ENCODE results near the gene REEP1.

The REEP1 gene

DNA sequence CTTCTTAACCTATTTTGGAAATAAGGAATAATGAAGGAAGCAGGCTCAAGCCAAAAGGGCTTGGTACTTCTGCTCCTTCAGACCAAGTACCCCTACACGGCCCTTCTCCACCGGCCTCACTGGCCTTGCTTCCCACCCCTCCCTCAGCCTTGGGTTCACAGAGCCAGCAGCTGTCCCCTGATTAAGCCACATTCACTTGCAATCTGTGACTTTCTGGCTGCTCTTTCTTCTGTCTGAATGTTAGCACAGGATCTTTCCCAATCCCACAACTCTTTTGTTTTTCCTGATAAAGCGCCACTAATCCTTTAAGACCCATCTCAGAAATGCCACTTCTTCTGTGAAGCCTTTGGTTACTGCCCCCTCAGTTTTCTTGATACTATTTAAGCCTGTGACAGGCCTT, 52.4 kb downstream of the REEP1 start:
- no peaks in the 10 kb centered on the region for H3K27me3 ChIP-seq (ENCODE audit: control insufficient read depth, insufficient read depth, low read length)
- H3K27ac ChIP-seq (ENCODE audit: low read depth, low read length), result no peak overlapping the region
- no peak overlapping the region for H3K4me3 ChIP-seq (ENCODE audit: low read length)
- peaks cover 31% of the 10 kb centered on the region for H3K4me1 ChIP-seq (ENCODE audit: control insufficient read depth, insufficient read depth, low read length)
- H3K9ac ChIP-seq (ENCODE audit: low read length), result no peak overlapping the region
- H3K36me3 ChIP-seq (ENCODE audit: control insufficient read depth, insufficient read depth, low read length), result no peaks in the 10 kb centered on the region

DNA sequence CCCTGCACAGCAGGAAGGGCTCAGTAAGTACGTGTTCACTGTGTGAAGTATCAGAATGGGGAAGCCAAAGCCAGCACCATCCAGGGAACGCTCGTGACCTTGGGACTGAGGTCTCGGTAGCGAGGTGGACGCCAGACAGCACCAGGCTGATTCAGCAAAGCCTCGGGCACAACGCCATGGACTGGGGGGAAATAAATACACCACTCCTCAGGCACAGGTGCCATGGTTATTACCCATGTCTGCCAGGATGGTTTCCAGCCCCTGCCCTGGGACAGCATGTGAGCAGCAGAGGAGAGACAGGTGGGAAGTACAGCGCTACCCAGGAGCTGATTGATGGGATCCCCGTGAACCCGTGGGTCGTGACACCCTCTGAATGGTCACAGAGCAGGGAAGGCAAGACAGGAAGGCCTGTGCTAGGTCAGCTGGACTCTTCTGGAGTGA, 53.0 kb downstream of the REEP1 start:
- no peaks in the 10 kb centered on the region for H3K36me3 ChIP-seq (ENCODE audit: control insufficient read depth, insufficient read depth, low read length)
- H3K27ac ChIP-seq (ENCODE audit: low read depth, low read length), result no peak overlapping the region
- H3K27me3 ChIP-seq (ENCODE audit: control insufficient read depth, insufficient read depth, low read length), result no peaks in the 10 kb centered on the region
- H3K9ac ChIP-seq (ENCODE audit: low read length), result no peak overlapping the region
- H3K4me1 ChIP-seq (ENCODE audit: control insufficient read depth, insufficient read depth, low read length), result peaks cover 35% of the 10 kb centered on the region
- no peak overlapping the region for H3K4me3 ChIP-seq (ENCODE audit: low read length)

DNA sequence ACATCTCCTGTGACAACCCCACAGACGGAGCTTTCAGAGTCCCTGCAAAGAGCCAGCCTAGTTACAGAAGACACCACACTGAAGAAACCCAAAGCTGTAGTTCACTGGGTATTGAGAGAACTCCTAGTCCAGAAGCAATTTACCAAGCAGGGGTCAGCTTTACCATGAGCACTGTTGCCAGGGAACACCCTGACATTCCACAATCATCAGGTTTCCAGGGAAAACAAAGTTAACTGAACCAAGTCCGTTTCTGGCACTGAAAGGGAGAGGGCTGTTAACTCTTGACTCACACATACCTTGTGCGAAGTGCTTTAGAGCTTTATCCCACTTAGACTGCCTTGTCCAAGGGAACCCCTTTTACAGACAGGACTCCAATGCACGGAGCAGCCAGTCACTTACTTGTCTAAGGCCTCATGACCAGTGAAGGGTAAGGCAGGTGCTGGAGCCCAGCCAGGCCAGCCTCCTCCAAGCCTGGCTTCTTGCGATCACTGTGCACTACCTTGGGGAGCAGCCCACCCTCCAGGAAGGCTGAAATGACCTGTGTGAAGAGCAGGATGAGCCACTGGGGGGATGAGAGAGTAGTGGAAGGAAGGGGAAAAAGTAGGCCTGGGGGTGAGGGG, 53.9 kb downstream of the REEP1 start:
- Histone ChIP-seq H3K27ac (ENCODE audit: low read depth, low read length) (peak overlapping the region; percentile 11), H3K4me3 (ENCODE audit: low read length) (no peak overlapping the region), H3K27me3 (ENCODE audit: control insufficient read depth, insufficient read depth, low read length) (no peaks in the 10 kb centered on the region), H3K4me1 (ENCODE audit: control insufficient read depth, insufficient read depth, low read length) (peaks cover 35% of the 10 kb centered on the region), H3K36me3 (ENCODE audit: control insufficient read depth, insufficient read depth, low read length) (no peaks in the 10 kb centered on the region), H3K9ac (ENCODE audit: low read length) (no peak overlapping the region)

DNA sequence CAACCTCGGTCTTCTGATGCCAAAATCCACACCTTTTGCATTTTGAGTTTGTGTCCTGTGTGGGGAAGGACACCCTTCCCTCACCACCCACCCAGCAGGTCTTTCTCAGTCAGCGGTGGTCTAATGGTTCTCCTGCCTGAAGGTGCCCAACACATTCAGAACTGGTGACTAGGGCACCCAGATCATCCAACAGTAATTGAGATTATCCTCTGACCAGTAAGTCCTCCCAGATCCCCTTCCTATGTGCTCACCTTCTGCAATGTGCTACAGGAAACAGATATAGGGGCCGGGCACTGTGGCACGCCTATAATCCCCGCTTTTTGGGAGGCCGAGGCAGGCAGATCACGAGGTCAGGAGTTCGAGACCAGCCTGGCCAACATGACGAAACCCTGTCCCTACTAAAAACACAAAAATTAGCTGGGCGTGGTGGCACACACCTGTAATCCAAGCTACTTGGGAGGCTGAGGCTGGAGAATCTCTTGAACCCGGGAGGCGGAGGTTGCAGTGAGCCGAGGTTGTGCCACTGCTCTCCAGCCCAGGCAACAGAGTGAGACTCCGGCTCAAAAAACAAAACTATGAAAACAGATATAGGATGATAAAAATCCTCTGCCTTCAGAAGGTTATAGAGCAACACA, 56.2 kb downstream of the REEP1 start:
- Histone ChIP-seq H3K27me3 (ENCODE audit: control insufficient read depth, insufficient read depth, low read length) (no peaks in the 10 kb centered on the region), H3K9ac (ENCODE audit: low read length) (no peak overlapping the region), H3K27ac (ENCODE audit: low read depth, low read length) (peak overlapping the region; percentile 59), H3K36me3 (ENCODE audit: control insufficient read depth, insufficient read depth, low read length) (no peaks in the 10 kb centered on the region), H3K4me3 (ENCODE audit: low read length) (no peak overlapping the region), H3K4me1 (ENCODE audit: control insufficient read depth, insufficient read depth, low read length) (peaks cover 35% of the 10 kb centered on the region)

DNA sequence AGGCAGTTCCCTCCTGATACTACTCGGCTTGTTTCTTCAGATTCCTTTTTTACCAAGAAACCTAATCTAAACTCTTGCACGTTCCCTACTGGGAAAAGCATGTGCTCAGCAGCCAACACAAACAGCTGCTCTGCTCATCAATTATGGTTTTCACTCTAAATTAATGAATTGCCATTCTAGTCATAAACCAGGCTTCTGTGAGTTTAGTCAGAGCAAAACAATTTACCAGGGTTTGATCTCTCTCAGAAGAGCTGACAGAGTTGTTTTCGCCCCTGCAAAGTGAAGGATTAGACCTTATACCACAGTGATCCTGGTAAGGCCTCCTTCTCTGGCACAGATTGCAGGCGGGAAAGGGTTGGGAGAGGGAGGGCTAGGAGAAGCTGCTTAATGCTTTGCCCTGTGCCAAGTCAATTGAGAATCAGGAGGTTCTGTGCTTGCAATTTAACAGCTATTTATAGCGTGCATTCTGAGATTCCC, 57.2 kb downstream of the REEP1 start:
- no peak overlapping the region for H3K9ac ChIP-seq (ENCODE audit: low read length)
- peaks cover 35% of the 10 kb centered on the region for H3K4me1 ChIP-seq (ENCODE audit: control insufficient read depth, insufficient read depth, low read length)
- peak overlapping the region; percentile 73 for H3K27ac ChIP-seq (ENCODE audit: low read depth, low read length)
- H3K27me3 ChIP-seq (ENCODE audit: control insufficient read depth, insufficient read depth, low read length), result no peaks in the 10 kb centered on the region
- H3K4me3 ChIP-seq (ENCODE audit: low read length), result no peak overlapping the region
- H3K36me3 ChIP-seq (ENCODE audit: control insufficient read depth, insufficient read depth, low read length), result no peaks in the 10 kb centered on the region

DNA sequence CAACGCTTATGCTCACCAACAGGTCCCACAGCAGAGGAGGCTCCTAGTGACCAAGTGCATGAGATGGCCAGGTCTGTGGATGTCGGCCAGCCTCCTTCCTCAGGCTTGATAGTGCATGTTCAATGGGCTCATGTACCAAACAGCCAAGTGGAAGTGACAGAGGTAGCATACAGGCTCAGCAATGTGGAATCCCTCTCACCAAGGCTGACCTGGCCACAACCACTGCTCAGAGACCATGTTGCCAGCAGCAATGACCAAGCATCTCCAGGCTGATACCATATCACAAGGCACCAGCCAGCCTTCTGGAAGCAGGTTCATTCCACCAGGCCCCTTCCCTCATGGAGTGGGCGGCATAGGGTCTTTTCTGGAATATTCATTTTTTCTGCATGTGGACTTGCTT, 61.5 kb downstream of the REEP1 start:
- H3K4me1 ChIP-seq (ENCODE audit: control insufficient read depth, insufficient read depth, low read length), result peaks cover 12% of the 10 kb centered on the region
- no peak overlapping the region for H3K4me3 ChIP-seq (ENCODE audit: low read length)
- no peaks in the 10 kb centered on the region for H3K27me3 ChIP-seq (ENCODE audit: control insufficient read depth, insufficient read depth, low read length)
- H3K27ac ChIP-seq (ENCODE audit: low read depth, low read length), result no peak overlapping the region
- no peaks in the 10 kb centered on the region for H3K36me3 ChIP-seq (ENCODE audit: control insufficient read depth, insufficient read depth, low read length)
- H3K9ac ChIP-seq (ENCODE audit: low read length), result no peak overlapping the region

DNA sequence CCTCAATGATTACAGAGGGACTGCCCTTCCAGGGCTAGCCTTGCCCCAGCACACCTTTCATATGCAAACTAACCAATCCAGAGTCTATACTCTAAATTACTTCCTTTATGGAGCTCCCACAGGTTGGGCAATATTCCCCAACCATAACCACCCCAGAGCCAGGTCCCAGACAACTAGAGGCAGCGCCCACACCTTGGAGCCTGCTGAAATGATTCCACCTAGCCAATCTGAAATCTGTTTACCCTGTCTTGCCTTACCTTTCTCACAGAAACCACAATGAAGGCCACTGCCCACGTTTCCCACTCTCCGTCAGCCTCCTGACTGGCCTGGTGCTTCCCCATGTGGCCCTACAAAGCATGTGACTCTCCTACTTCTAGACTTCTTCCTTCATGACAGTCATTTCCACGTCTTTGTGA, 62.0 kb downstream of the REEP1 start:
- Histone ChIP-seq H3K9ac (ENCODE audit: low read length) (no peak overlapping the region), H3K27ac (ENCODE audit: low read depth, low read length) (no peak overlapping the region), H3K36me3 (ENCODE audit: control insufficient read depth, insufficient read depth, low read length) (no peaks in the 10 kb centered on the region), H3K4me1 (ENCODE audit: control insufficient read depth, insufficient read depth, low read length) (peaks cover 7% of the 10 kb centered on the region), H3K27me3 (ENCODE audit: control insufficient read depth, insufficient read depth, low read length) (no peaks in the 10 kb centered on the region), H3K4me3 (ENCODE audit: low read length) (no peak overlapping the region)

DNA sequence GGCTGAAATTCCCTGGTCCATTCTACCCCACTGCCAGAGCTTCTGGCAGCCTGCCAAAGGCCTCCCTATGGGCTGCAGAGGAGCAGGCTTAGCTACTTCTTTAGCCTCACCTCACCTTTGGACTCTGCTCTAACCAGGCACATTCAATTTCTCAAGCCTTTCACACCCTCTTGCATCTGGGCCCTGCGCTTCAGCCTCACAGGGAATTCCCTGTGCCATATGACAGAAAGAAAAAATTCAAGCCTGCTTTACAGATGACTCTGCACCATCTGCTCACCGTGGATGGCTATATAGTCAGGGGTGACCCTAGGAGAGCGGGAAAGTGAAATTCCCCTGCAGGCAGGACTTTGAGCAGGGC, 62.5 kb downstream of the REEP1 start:
- no peak overlapping the region for H3K9ac ChIP-seq (ENCODE audit: low read length)
- no peaks in the 10 kb centered on the region for H3K27me3 ChIP-seq (ENCODE audit: control insufficient read depth, insufficient read depth, low read length)
- H3K27ac ChIP-seq (ENCODE audit: low read depth, low read length), result peak overlapping the region; percentile 11
- H3K4me1 ChIP-seq (ENCODE audit: control insufficient read depth, insufficient read depth, low read length), result peaks cover 3% of the 10 kb centered on the region
- H3K4me3 ChIP-seq (ENCODE audit: low read length), result no peak overlapping the region
- no peaks in the 10 kb centered on the region for H3K36me3 ChIP-seq (ENCODE audit: control insufficient read depth, insufficient read depth, low read length)

DNA sequence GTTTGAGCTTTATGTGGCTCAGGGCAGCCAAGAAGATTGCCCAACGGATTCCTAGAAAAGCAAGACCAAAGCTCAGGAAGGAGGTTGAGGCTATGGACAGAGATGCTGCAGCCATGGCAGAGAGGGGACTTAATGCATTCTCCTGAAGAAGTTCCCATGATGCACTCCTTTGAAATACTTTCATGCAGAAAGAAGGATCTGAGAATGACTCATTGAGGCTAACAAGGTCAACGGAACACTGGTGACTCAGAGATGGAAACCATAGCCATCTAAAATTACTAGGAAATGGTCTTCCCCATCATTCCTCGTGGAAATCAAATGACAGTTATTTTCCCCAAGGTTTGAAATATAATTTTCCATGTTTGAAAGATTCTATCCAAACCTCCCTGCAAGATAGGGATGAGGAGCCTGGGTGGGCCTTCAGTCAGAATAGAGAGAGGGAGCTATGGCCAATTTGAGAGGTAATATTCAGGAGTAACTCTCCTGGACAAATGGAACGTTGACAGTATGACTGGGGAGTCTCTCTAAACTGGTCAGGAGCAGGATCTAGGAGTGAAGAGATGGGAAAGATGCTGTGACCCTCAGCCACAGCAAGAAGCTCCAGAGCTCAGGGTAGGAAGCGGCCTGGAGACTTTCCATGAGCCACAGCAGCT, 63.0 kb downstream of the REEP1 start:
- Histone ChIP-seq H3K27me3 (ENCODE audit: control insufficient read depth, insufficient read depth, low read length) (no peaks in the 10 kb centered on the region), H3K4me3 (ENCODE audit: low read length) (no peak overlapping the region), H3K9ac (ENCODE audit: low read length) (no peak overlapping the region), H3K27ac (ENCODE audit: low read depth, low read length) (peak overlapping the region; percentile 11), H3K36me3 (ENCODE audit: control insufficient read depth, insufficient read depth, low read length) (no peaks in the 10 kb centered on the region), H3K4me1 (ENCODE audit: control insufficient read depth, insufficient read depth, low read length) (peaks cover under 1% of the 10 kb centered on the region)

DNA sequence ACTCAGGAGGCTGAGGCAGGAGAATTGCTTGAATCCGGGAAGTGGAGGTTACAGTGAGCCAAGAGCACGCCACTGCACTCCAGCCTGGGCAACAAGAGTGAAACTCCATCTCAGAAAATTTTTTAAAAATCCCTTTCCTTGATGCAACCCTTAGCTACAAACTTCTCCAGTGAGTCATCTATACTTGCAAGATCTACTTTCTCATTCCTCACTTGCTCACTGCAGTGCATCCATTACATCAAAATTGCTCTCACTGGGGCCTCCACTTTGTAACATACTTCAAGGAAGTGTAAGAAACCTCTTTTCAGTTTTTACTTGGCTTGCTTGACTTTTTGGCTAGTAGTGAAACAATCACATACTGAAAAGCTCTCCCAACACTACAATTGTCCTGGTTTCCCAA, 65.3 kb downstream of the REEP1 start:
- Histone ChIP-seq H3K27me3 (ENCODE audit: control insufficient read depth, insufficient read depth, low read length) (no peaks in the 10 kb centered on the region), H3K27ac (ENCODE audit: low read depth, low read length) (no peak overlapping the region)

DNA sequence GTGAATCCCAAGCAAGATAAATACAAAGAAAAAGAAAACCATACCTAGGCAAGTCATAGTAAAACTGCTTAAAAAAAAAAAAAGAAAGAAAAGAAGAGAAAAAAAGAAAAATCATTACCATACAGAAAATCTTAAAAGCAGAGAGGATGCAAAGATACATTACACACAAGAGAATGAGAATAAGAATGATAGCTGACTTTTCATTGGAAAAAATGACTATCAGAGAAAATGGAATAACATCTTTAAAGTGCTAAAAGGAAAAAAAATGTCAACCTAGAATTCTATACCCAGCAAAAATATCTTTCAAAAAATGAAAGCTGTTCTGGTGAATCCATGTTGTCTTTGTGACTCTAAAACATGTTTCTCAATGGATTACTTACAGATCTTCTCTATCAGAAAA, 66.2 kb downstream of the REEP1 start:
- Histone ChIP-seq H3K4me1 (ENCODE audit: control insufficient read depth, insufficient read depth, low read length) (no peaks in the 10 kb centered on the region), H3K4me3 (ENCODE audit: low read length) (no peak overlapping the region), H3K27ac (ENCODE audit: low read depth, low read length) (no peak overlapping the region), H3K27me3 (ENCODE audit: control insufficient read depth, insufficient read depth, low read length) (no peaks in the 10 kb centered on the region), H3K9ac (ENCODE audit: low read length) (no peak overlapping the region), H3K36me3 (ENCODE audit: control insufficient read depth, insufficient read depth, low read length) (no peaks in the 10 kb centered on the region)

More for the DNA sequence above, 65.3 kb downstream of the REEP1 start:
- Histone ChIP-seq H3K9ac (ENCODE audit: low read length) (no peak overlapping the region), H3K36me3 (ENCODE audit: control insufficient read depth, insufficient read depth, low read length) (no peaks in the 10 kb centered on the region), H3K4me1 (ENCODE audit: control insufficient read depth, insufficient read depth, low read length) (no peaks in the 10 kb centered on the region), H3K4me3 (ENCODE audit: low read length) (no peak overlapping the region)

DNA sequence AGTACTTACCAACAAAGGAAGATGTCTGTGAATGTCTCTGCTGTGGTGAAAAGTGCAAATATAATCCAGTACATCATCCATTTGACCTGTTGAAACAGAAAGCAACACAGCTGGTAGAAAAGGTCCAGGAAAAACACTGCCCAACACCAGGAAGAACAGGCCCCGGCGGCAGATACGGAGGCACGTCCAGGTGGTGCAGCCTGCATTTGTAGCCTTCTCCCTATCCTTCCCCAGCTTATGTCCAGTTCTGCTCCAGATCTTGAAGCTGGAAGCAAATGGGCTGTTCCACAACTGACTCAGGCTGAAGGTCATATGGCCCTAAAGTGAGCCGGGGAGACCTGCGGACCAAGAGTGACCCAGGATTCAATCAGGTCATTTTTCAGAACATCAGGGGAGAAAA, 73.5 kb downstream of the REEP1 start:
- H3K4me3 ChIP-seq (ENCODE audit: low read length), result no peak overlapping the region
- H3K27me3 ChIP-seq (ENCODE audit: control insufficient read depth, insufficient read depth, low read length), result no peaks in the 10 kb centered on the region
- no peaks in the 10 kb centered on the region for H3K4me1 ChIP-seq (ENCODE audit: control insufficient read depth, insufficient read depth, low read length)
- no peak overlapping the region for H3K9ac ChIP-seq (ENCODE audit: low read length)
- no peaks in the 10 kb centered on the region for H3K36me3 ChIP-seq (ENCODE audit: control insufficient read depth, insufficient read depth, low read length)
- no peak overlapping the region for H3K27ac ChIP-seq (ENCODE audit: low read depth, low read length)

DNA sequence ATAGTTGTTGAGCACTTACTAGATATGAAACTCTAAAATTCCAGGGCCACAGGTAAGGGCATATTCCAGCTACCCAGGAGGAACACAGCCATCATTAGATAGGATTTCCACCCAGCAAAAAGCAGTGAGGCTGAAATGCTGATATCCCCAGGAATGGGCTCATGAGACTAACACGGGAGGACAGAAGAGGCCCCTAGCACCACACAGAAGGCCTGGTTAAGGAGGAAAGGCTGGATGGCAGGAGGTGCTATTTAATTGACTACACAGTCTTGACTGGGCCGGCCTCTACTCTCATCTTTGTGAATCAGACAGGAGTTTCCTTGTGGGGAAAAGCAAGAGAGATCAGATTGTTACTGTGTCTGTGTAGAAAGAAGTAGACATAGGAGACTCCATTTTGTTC, 76.4 kb downstream of the REEP1 start:
- H3K9ac ChIP-seq (ENCODE audit: low read length), result no peak overlapping the region
- H3K36me3 ChIP-seq (ENCODE audit: control insufficient read depth, insufficient read depth, low read length), result no peaks in the 10 kb centered on the region
- H3K27me3 ChIP-seq (ENCODE audit: control insufficient read depth, insufficient read depth, low read length), result no peaks in the 10 kb centered on the region
- peaks cover 9% of the 10 kb centered on the region for H3K4me1 ChIP-seq (ENCODE audit: control insufficient read depth, insufficient read depth, low read length)
- H3K27ac ChIP-seq (ENCODE audit: low read depth, low read length), result no peak overlapping the region
- no peak overlapping the region for H3K4me3 ChIP-seq (ENCODE audit: low read length)

Data from rectal smooth muscle tissue (tissue), 1 donor.